OCI-LY1 (cell line): ENCODE measurements around the gene MTUS2.

Experiments
- H2AFZ ChIP-seq: fragments of 200-600 bp; sonication (generic), shearing (Covaris generic); 2 replicates; pipeline ENCODE4 v1.6.0; 2014; ENCODE audit warnings: antibody characterized with exemption, mild to moderate bottlenecking, low read length
- H3F3A ChIP-seq: fragments of 200-600 bp; sonication (generic), shearing (Covaris generic); 2 replicates; pipeline ENCODE4 v1.6.0; 2014; ENCODE audit warnings: mild to moderate bottlenecking, antibody characterized with exemption, low read length, moderate library complexity; ENCODE audit not compliant: insufficient read depth
- H3K27ac ChIP-seq: fragments of 200-600 bp; sonication (generic); 2 replicates; pipeline ENCODE4 v1.5.1; 2014; ENCODE audit warnings: low read length, mixed run types, mild to moderate bottlenecking, low read depth; ENCODE audit not compliant: poor library complexity, severe bottlenecking
- H3K27me3 ChIP-seq: fragments of 200-600 bp; sonication (generic); 2 replicates; pipeline ENCODE4 v1.6.0; 2014; ENCODE audit warnings: antibody characterized with exemption, mild to moderate bottlenecking, low read length, moderate library complexity; ENCODE audit not compliant: insufficient read depth
- H3K36me3 ChIP-seq: fragments of 200-600 bp; sonication (generic); 2 replicates; pipeline ENCODE4 v1.6.1; 2014; ENCODE audit warnings: mild to moderate bottlenecking, antibody characterized with exemption, low read length, moderate library complexity, mixed read lengths; ENCODE audit not compliant: insufficient read depth
- H3K4me1 ChIP-seq: fragments of 200-600 bp; sonication (generic); 2 replicates; pipeline ENCODE4 v1.5.1; 2014; ENCODE audit warnings: mild to moderate bottlenecking, low read length, moderate library complexity; ENCODE audit not compliant: insufficient read depth, severe bottlenecking
- H3K4me2 ChIP-seq: fragments of 200-600 bp; sonication (generic), shearing (Covaris generic); 2 replicates; pipeline ENCODE4 v1.6.1; 2014; ENCODE audit warnings: low read length
- H3K4me3 ChIP-seq: fragments of 200-600 bp; sonication (generic); 2 replicates; pipeline ENCODE4 v1.5.1; 2014; ENCODE audit warnings: low read length, low read depth, mild to moderate bottlenecking, mixed read lengths; ENCODE audit not compliant: poor library complexity, severe bottlenecking
- H3K79me2 ChIP-seq: fragments of 200-600 bp; shearing (Covaris generic); 2 replicates; pipeline ENCODE4 v1.6.1; 2016; ENCODE audit warnings: mixed run types, low read length, mixed read lengths; ENCODE audit not compliant: insufficient read depth
- H3K9ac ChIP-seq: fragments of 200-600 bp; sonication (generic), shearing (Covaris generic); 2 replicates; pipeline ENCODE4 v1.6.1; 2014; ENCODE audit warnings: mild to moderate bottlenecking, low read length, mixed read lengths
- H3K9me2 ChIP-seq: fragments of 200-600 bp; sonication (generic), shearing (Covaris generic); 2 replicates; pipeline ENCODE4 v1.6.1; 2014; ENCODE audit warnings: low read depth, mild to moderate bottlenecking, low read length, mixed read lengths
- H3K9me3 ChIP-seq: fragments of 200-600 bp; shearing (Covaris generic); 2 replicates; pipeline ENCODE4 v1.6.1; 2014; ENCODE audit warnings: low read length, mixed read lengths
- H4K20me1 ChIP-seq: fragments of 200-600 bp; sonication (generic), shearing (Covaris generic); 2 replicates; pipeline ENCODE4 v1.6.0; 2016; ENCODE audit warnings: mild to moderate bottlenecking, low read length; ENCODE audit not compliant: insufficient read depth
- EZH2 ChIP-seq: fragments of 200-600 bp; sonication (generic), shearing (Covaris generic); IDR thresholded peaks from 2 replicates; pipeline ENCODE4 v1.8.0; 2017; ENCODE audit warnings: borderline replicate concordance, mixed run types, mild to moderate bottlenecking, antibody characterized with exemption, low read length, moderate library complexity, mixed read lengths
- TF ChIP-seq, protein P1 (sequence below): fragments of 200-600 bp; sonication (generic), shearing (Covaris generic); IDR thresholded peaks from 2 replicates; pipeline ENCODE4 v1.5.1; 2017; ENCODE audit warnings: mild to moderate bottlenecking, antibody characterized with exemption, low read length, moderate library complexity, mixed read lengths

The MTUS2 gene

DNA sequence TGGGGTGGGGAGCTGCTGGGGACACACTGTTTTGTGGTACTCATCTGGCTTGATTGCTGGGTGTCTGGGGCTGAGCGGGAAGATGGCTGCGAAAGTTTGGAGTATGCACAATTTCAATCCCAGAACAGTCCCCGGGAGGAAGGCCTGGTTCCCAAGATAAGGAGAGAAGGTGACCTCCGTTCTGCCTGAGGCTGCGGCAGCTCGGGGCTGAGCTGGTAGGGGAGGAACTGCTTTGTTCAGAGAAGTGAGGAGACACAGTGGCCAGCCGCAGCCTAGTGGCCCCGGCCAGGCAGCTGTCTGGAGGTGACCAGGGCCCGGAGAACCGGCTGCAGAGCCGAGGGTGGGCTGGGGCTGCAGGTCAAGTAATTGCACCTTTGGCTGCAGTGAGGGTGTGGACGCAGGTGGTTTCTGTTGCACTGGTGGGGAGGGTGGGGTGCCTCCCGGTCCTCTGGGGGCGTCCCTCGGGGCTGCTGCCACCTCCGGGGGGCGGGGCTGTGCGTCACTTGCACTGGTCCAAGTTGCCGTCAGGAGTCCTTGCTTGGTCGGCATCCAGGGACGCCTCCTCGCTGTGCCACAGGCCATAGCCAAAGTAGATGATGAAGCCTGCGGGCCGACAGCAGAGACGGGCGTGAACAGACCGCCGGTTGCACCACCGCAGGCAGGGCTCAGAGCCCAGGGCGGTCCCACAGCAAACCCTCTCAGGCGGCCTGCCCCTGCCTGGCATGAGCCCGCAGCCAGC lies 694.0 kb downstream of the MTUS2 start:
- Histone ChIP-seq H3K36me3 (peaks cover 76% of the 10 kb centered on the region), H3K4me1 (no peaks in the 10 kb centered on the region), H3K79me2 (no peaks in the 10 kb centered on the region), H3K4me3 (no peak overlapping the region), H3K27me3 (no peaks in the 10 kb centered on the region), H3K4me2 (no peak overlapping the region), H4K20me1 (no peaks in the 10 kb centered on the region), H3K9me3 (no peaks in the 10 kb centered on the region), H3F3A (no peaks in the 10 kb centered on the region), H3K9me2 (no peaks in the 10 kb centered on the region), H2AFZ (no peak overlapping the region), H3K27ac (no peak overlapping the region), H3K9ac (no peak overlapping the region)
- no peak for TF ChIP-seq EZH2
- TF ChIP-seq, protein P1, sequence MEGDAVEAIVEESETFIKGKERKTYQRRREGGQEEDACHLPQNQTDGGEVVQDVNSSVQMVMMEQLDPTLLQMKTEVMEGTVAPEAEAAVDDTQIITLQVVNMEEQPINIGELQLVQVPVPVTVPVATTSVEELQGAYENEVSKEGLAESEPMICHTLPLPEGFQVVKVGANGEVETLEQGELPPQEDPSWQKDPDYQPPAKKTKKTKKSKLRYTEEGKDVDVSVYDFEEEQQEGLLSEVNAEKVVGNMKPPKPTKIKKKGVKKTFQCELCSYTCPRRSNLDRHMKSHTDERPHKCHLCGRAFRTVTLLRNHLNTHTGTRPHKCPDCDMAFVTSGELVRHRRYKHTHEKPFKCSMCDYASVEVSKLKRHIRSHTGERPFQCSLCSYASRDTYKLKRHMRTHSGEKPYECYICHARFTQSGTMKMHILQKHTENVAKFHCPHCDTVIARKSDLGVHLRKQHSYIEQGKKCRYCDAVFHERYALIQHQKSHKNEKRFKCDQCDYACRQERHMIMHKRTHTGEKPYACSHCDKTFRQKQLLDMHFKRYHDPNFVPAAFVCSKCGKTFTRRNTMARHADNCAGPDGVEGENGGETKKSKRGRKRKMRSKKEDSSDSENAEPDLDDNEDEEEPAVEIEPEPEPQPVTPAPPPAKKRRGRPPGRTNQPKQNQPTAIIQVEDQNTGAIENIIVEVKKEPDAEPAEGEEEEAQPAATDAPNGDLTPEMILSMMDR = no peak

DNA sequence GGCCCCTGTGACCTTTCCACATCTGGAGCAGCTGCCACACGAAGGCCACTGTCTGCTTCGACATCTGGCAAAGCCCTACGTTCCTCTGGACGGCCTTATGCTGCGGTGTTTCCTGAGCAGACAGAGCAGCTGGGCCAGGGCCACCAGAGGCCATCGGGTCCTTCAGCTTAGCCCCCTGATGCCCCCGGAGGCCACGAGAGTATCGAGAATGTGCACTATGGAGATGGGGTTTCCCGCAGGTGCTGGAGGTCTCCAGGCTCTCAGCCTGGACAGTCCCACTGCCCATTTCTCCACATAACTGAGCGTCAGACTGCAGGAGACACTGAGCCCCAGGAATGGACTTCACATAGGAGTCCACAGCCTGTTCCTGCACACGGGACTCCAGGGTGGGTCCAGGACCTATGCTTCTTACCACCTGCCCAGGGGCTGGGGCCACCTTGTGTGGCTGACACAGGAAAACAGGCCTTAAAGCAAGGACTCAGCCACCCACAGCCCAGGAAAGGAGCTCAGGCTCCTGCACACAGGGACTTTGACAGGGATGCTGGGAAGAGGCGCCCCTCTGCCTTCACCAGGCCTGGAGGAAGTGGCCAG lies 694.7 kb downstream of the MTUS2 start:
- Histone ChIP-seq H3K9me3 (no peaks in the 10 kb centered on the region), H3K27me3 (no peaks in the 10 kb centered on the region), H3K9me2 (no peaks in the 10 kb centered on the region), H3K4me3 (no peak overlapping the region), H4K20me1 (no peaks in the 10 kb centered on the region), H3F3A (no peaks in the 10 kb centered on the region), H3K79me2 (no peaks in the 10 kb centered on the region), H2AFZ (no peak overlapping the region), H3K9ac (no peak overlapping the region), H3K36me3 (peaks cover 83% of the 10 kb centered on the region), H3K4me1 (no peaks in the 10 kb centered on the region), H3K4me2 (no peak overlapping the region), H3K27ac (no peak overlapping the region)
- TF ChIP-seq, protein P1 = no peak
- TF ChIP-seq EZH2 = no peak

- TF ChIP-seq EZH2 = no peak
- TF ChIP-seq, protein P1 = no peak
- Histone ChIP-seq H2AFZ (no peak overlapping the region), H3K4me2 (no peak overlapping the region), H3K9ac (no peak overlapping the region), H3K27me3 (no peaks in the 10 kb centered on the region), H3K79me2 (no peaks in the 10 kb centered on the region), H3K27ac (no peak overlapping the region), H3K9me2 (no peaks in the 10 kb centered on the region), H3K9me3 (no peaks in the 10 kb centered on the region), H3K36me3 (peaks cover 89% of the 10 kb centered on the region), H4K20me1 (no peaks in the 10 kb centered on the region), H3K4me3 (no peak overlapping the region), H3K4me1 (no peaks in the 10 kb centered on the region), H3F3A (no peaks in the 10 kb centered on the region)
Observed at GRCh38 chr13:29515372-29515771, 695.2 kb downstream of the MTUS2 start.
